ENCODE measurements around the gene GDPD3. TPM values are rescaled to one million over a fixed set of nuclear protein-coding genes. Genes with fewer than 3 reads are reported as not detected.

GDPD3 gene
- total and polyA plus RNA-seq, 2 of the 13 experiments (the other 11 are each of a cell fraction or from before 2014, with no cell fraction given) = 18.7 to 20.6 TPM

GRCh38 chr16:30065102-30065942 is 48.0 kb downstream of the GDPD3 start, which contains the start of gene ALDOA (continued):
- peak; percentile 82 for TF ChIP-seq YY1 (IDR thresholded peaks at IDR 0.05; ENCODE audit: insufficient read depth, insufficient replicate concordance, low read depth, low read length)
- TF ChIP-seq U2AF2 (IDR thresholded peaks at IDR 0.05; ENCODE audit: low read depth, low read length) = peak; percentile 55; the same call in 1 of the 2 replicates
- TF ChIP-seq SAFB2 (CRISPR knock-in tag; IDR thresholded peaks at IDR 0.05; ENCODE audit: borderline replicate concordance, low read depth) = peak; percentile 88
- TF ChIP-seq AGO2 (optimal IDR thresholded peaks at IDR 0.05; ENCODE audit: low read depth, low read length) = peak; percentile 97
- TF ChIP-seq, protein P1, sequence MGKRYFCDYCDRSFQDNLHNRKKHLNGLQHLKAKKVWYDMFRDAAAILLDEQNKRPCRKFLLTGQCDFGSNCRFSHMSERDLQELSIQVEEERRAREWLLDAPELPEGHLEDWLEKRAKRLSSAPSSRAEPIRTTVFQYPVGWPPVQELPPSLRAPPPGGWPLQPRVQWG (CRISPR knock-in tag; IDR thresholded peaks at IDR 0.05; ENCODE audit: borderline replicate concordance, low read depth) = peak; percentile 95; the same call in 1 of the 2 replicates
- TF ChIP-seq, protein P2, sequence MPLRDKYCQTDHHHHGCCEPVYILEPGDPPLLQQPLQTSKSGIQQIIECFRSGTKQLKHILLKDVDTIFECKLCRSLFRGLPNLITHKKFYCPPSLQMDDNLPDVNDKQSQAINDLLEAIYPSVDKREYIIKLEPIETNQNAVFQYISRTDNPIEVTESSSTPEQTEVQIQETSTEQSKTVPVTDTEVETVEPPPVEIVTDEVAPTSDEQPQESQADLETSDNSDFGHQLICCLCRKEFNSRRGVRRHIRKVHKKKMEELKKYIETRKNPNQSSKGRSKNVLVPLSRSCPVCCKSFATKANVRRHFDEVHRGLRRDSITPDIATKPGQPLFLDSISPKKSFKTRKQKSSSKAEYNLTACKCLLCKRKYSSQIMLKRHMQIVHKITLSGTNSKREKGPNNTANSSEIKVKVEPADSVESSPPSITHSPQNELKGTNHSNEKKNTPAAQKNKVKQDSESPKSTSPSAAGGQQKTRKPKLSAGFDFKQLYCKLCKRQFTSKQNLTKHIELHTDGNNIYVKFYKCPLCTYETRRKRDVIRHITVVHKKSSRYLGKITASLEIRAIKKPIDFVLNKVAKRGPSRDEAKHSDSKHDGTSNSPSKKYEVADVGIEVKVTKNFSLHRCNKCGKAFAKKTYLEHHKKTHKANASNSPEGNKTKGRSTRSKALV (CRISPR knock-in tag; IDR thresholded peaks at IDR 0.05) = peak; percentile 97
- TF ChIP-seq CHCHD3 (CRISPR knock-in tag; IDR thresholded peaks at IDR 0.05) = no peak; the same call in 1 of the 2 replicates
- peak; percentile 44 for TF ChIP-seq GLI4 (CRISPR knock-in tag; IDR thresholded peaks at IDR 0.05; ENCODE audit: borderline replicate concordance)
- TF ChIP-seq ZNF225 (CRISPR knock-in tag; IDR thresholded peaks at IDR 0.05) = peak; percentile 91
- 0 out of 2 replicates have a peak, but pooled peaks have one; percentile 83 for TF ChIP-seq ZNF34 (CRISPR knock-in tag; IDR thresholded peaks at IDR 0.05; ENCODE audit: borderline replicate concordance)
- TF ChIP-seq ZNF17 (CRISPR knock-in tag; IDR thresholded peaks at IDR 0.05) = no peak; the same call in 1 of the 2 replicates
- TF ChIP-seq, protein P3, sequence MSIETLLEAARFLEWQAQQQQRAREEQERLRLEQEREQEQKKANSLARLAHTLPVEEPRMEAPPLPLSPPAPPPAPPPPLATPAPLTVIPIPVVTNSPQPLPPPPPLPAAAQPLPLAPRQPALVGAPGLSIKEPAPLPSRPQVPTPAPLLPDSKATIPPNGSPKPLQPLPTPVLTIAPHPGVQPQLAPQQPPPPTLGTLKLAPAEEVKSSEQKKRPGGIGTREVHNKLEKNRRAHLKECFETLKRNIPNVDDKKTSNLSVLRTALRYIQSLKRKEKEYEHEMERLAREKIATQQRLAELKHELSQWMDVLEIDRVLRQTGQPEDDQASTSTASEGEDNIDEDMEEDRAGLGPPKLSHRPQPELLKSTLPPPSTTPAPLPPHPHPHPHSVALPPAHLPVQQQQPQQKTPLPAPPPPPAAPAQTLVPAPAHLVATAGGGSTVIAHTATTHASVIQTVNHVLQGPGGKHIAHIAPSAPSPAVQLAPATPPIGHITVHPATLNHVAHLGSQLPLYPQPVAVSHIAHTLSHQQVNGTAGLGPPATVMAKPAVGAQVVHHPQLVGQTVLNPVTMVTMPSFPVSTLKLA (IDR thresholded peaks at IDR 0.05) = peak; percentile 50; the same call in 1 of the 2 replicates
- TF ChIP-seq FOXA3 (CRISPR knock-in tag; IDR thresholded peaks at IDR 0.05) = peak; percentile 61
- TF ChIP-seq SMAD3 (CRISPR knock-in tag; IDR thresholded peaks at IDR 0.05) = peak; percentile 71; the same call in 1 of the 2 replicates
- no peak for TF ChIP-seq TFAP4 (IDR thresholded peaks at IDR 0.05; ENCODE audit: borderline replicate concordance, low read depth)
- TF ChIP-seq ZNF121 (CRISPR knock-in tag; IDR thresholded peaks at IDR 0.05) = peak; percentile 71; the same call in 1 of the 2 replicates
- TF ChIP-seq HMGA1 (CRISPR knock-in tag; conservative IDR thresholded peaks at IDR 0.05) = no peak
- TF ChIP-seq POGZ (CRISPR knock-in tag; IDR thresholded peaks at IDR 0.05) = peak; percentile 94
- TF ChIP-seq FIP1L1 (IDR thresholded peaks at IDR 0.05; ENCODE audit: borderline replicate concordance, insufficient read depth, low read depth, low read length) = peak; percentile 79
- TF ChIP-seq ZMYM4 (CRISPR knock-in tag; IDR thresholded peaks at IDR 0.05) = peak; percentile 98
- TF ChIP-seq THAP8 (CRISPR knock-in tag; IDR thresholded peaks at IDR 0.05; ENCODE audit: borderline replicate concordance) = peak; percentile 96; the same call in 1 of the 2 replicates
- TF ChIP-seq PHF21A (CRISPR knock-in tag; IDR thresholded peaks at IDR 0.05) = peak; percentile 99
- TF ChIP-seq ZBTB38 (CRISPR knock-in tag; IDR thresholded peaks at IDR 0.05) = peak; percentile 96
- TF ChIP-seq ZNF224 (CRISPR knock-in tag; IDR thresholded peaks at IDR 0.05) = peak; percentile 82

Data from HepG2 (cell line).